Astrocyte of the cerebellum (primary cell): ENCODE measurements around the gene TEDC2.
A peak's percentile ranks its signal among the peaks of the same experiment; 100 is the strongest.

Source experiments
- DNase-seq: peaks from one replicate; pipeline ENCODE4 v3.0.0-alpha.2; 2011; ENCODE audit warnings: low read depth
- H3K4me3 ChIP-seq: 2 replicates; pipeline ENCODE4 v1.5.1; 2011; ENCODE audit warnings: mild to moderate bottlenecking, low read depth, low read length, moderate library complexity
- in situ Hi-C: cut with HindIII; loops from 2 replicates; pipeline ENCODE4 v1.10.0; 2017; ENCODE audit warnings: low sequenced_read_pairs
- TF ChIP-seq, protein P1 (sequence below): IDR thresholded peaks from 2 replicates; pipeline ENCODE4 v1.5.1; 2012; ENCODE audit warnings: low read length, low read depth, moderate library complexity, mild to moderate bottlenecking; ENCODE audit errors: missing control alignments

Gene TEDC2

GRCh38 chr16:2464333-2464732 is 4.4 kb downstream of the TEDC2 start:
- TF ChIP-seq, protein P1, sequence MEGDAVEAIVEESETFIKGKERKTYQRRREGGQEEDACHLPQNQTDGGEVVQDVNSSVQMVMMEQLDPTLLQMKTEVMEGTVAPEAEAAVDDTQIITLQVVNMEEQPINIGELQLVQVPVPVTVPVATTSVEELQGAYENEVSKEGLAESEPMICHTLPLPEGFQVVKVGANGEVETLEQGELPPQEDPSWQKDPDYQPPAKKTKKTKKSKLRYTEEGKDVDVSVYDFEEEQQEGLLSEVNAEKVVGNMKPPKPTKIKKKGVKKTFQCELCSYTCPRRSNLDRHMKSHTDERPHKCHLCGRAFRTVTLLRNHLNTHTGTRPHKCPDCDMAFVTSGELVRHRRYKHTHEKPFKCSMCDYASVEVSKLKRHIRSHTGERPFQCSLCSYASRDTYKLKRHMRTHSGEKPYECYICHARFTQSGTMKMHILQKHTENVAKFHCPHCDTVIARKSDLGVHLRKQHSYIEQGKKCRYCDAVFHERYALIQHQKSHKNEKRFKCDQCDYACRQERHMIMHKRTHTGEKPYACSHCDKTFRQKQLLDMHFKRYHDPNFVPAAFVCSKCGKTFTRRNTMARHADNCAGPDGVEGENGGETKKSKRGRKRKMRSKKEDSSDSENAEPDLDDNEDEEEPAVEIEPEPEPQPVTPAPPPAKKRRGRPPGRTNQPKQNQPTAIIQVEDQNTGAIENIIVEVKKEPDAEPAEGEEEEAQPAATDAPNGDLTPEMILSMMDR: no peak
- no peak for DNase-seq
- in situ Hi-C loops: no loop called here
- H3K4me3 ChIP-seq: no peak overlapping the region

DNA sequence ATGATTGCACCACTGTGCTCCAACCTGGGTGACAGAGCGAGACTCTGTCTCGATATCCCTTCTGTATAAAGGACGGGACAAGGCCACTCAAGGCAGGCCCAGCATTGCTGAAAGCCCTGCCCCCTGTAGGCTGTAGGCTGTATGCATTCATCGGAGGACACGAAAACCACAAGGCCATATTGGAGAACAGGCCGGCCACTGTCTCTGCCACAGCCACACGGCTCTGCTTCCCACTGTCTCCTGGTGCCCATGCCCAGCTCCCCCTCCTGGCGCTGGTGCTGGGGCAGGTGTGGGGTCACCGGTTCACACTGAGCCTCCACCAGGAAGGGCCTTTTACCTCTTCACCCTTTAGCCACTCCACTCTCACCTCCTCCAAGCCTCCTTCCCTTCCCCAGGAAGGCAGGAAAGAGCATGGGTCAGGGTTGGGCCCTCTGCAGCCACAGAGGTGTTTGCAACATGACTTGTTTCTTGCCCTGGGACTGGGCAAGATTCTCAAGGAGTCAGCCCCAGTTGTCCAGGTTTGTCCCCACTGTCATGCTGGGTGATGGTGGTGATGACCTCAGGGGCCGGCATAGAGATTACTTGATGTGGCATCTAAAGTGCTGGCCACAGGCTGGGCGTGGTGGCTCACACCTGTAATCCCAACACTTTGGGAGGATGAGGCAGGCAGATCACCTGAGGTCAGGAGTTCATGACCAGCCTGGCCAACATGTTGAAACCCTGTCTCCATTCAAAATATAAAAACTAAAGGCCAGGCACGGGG is 5.9 kb downstream of the TEDC2 start:
- in situ Hi-C loops: no loop called here
- DNase-seq: no peak
- TF ChIP-seq, protein P1: peak; percentile 35
- H3K4me3 ChIP-seq: no peak overlapping the region

GRCh38 chr16:2466667-2467527 is 7.0 kb downstream of the TEDC2 start:
- no peak for DNase-seq
- TF ChIP-seq, protein P1: no peak
- H3K4me3 ChIP-seq: no peak overlapping the region
- in situ Hi-C loops: no loop called here

DNA sequence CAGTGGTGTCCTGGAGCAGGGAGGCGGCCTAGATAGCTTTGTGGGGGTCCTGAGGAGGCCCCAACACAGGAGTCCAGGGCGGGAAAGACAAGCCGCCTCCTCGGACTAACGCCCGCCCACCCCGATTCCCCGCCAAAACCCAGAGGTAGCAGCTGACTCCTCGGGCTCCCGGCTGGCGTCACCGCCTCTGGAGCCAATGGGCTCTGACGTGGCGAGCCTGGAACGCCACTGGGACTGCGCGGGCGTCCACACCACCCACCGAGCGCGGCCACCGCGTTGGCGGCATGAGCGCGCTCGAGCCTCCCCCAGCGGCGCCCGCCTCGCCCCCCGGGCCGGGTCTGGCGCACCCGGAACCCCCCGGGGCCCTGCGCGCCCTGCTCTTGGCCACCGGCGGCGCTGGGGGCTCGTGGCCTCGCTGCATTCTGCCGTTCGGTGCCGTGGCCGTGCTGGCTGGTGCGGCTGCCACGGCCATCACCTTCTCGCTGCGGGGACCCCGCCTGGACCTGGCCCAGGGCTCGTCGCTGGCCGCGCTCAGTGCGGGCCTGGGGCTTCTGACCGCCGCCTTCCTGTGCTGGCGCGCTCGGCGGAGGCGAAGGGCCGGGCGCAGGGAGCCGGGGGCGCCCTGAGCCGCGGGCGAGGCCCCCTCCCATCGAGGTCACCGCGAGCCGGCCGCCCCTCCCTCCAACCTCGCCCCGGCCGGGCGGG is 7.8 kb downstream of the TEDC2 start:
- H3K4me3 ChIP-seq: peak overlapping the region; percentile 35
- TF ChIP-seq, protein P1: no peak
- in situ Hi-C loops: no loop called here

GRCh38 chr16:2468233-2468724 is 8.4 kb downstream of the TEDC2 start:
- no peak for DNase-seq
- in situ Hi-C loops: no loop called here
- TF ChIP-seq, protein P1: no peak
- H3K4me3 ChIP-seq: peak overlapping the region; percentile 35

More for the DNA sequence above, 7.8 kb downstream of the TEDC2 start:
- peak; percentile 32 for DNase-seq

DNA sequence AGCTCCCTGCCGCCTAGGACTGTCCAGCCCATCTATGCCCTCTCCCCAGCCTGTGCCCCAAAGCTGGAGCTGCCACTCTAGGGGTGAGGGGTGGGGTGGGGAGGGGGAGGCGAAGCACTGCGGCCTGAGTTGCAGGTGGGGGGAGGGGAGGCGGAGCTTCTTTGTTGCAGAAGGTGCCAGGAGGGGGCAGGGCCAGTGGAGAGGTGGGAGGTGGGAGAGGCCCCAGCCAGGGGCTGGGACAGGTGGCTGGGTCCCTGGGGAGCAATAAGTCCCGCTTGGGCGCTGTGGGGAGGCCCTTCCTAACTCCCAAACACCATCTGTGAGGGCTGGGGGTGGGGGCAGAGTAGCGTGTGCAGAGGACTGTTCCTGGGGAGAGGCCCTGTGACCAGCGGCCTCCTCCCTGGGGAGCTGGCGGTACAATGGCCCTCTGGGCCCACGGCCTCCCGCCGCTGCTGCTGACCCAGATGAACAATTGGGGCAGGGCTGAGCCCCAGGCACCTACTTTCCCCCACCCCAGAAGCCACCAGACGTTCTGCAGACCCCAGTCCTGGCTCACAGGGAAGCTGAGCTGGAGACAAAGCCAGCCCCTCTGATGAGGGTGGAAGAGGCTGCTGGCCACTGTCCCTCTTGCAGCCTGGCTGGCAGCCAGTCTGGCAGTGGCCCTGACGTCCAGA is 9.0 kb downstream of the TEDC2 start:
- in situ Hi-C loops: no loop called here
- TF ChIP-seq, protein P1: no peak
- H3K4me3 ChIP-seq: no peak overlapping the region
- DNase-seq: no peak
